ENCODE measurements around the gene NFATC2.
"Not testable (repeated sequence)": the region's sequence is repeated elsewhere in the genome, so short reads cannot be mapped to it uniquely, and the experiment has no call there.

Gene NFATC2

GRCh38 chr20:51352791-51353190, 189.7 kb downstream of the NFATC2 start:
- no peak overlapping the region for H3K27ac ChIP-seq
- DNase-seq (ENCODE audit: low read depth, low spot score) = no peak

- DNase-seq (ENCODE audit: low read depth, low spot score) = no peak
- H3K27ac ChIP-seq = peak overlapping the region; percentile 36
Measured at GRCh38 chr20:51350941-51351631, 191.4 kb downstream of the NFATC2 start.

- no peak overlapping the region for H3K27ac ChIP-seq
- DNase-seq (ENCODE audit: low read depth, low spot score) = no peak
Measured at GRCh38 chr20:51348876-51349275, 193.6 kb downstream of the NFATC2 start.

DNA sequence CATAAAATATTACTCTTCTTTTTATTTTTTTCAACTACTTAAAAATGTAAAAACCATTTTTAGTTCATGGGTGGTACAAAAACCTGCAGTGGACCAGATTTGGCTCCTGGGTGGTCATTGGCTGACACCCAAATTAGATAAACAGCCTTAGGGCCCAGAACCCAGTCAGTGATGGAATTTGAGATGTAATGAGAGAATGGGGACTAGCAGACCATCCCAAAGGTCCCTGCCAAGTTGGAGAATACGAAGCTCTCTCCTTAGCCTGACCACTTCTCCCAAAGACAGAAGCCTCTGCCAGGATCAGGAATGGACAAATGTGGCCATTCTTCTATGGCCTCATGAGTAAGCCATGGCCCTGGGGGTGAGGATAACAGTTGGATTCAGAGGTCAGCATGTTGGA, 194.7 kb downstream of the NFATC2 start:
- no peak overlapping the region for H3K27ac ChIP-seq
- no peak for DNase-seq (ENCODE audit: low read depth, low spot score)

- peak; percentile 33 for DNase-seq (ENCODE audit: low read depth, low spot score)
- H3K27ac ChIP-seq = no peak overlapping the region
Measured at GRCh38 chr20:51346686-51347485, 195.6 kb downstream of the NFATC2 start.

DNA sequence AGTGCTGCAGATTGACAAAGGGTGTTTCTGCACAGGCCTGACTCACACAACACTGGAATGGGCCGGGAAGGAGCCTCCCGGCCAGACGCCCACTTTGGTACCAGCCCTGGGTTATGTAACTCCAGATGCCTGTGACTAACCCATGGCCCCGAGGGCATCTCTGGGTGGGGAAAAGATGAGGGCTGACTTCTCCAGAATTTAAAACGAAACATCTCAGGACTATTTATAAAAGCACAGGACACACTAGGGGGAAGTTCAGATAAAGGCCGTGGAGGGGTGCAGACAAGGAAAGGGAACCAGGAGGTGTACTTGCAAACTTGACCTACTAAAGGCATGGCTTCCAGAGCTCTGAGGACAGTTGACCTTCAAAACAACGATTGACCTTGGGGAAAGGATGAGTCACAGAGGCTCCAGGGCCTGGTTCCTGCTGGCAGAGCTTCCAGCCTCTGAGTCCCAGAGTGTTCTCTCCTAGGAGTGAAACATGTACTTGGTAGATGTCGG, 196.9 kb downstream of the NFATC2 start:
- no peak for DNase-seq (ENCODE audit: low read depth, low spot score)
- H3K27ac ChIP-seq = no peak overlapping the region

DNA sequence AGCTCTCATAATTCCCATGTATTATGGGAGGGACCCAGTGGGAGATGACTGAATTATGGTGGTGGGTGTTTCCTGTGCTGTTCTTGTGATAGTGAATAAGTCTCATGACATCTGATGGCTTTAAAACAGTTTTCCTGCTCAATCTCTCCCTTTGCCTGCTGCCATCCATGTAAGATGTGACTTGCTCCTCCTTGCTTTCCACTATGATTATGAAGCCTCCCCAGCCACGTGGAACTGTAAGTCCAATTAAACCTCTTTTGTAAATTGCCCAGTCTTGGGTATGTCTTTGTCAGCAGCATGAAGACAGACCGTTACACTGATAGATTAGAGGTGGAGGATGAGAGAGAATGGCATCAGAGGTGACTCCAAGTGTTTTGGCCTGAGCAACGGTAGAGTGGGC, 198.7 kb downstream of the NFATC2 start:
- H3K27ac ChIP-seq; DNase-seq (ENCODE audit: low read depth, low spot score): not testable (repeated sequence)

DNA sequence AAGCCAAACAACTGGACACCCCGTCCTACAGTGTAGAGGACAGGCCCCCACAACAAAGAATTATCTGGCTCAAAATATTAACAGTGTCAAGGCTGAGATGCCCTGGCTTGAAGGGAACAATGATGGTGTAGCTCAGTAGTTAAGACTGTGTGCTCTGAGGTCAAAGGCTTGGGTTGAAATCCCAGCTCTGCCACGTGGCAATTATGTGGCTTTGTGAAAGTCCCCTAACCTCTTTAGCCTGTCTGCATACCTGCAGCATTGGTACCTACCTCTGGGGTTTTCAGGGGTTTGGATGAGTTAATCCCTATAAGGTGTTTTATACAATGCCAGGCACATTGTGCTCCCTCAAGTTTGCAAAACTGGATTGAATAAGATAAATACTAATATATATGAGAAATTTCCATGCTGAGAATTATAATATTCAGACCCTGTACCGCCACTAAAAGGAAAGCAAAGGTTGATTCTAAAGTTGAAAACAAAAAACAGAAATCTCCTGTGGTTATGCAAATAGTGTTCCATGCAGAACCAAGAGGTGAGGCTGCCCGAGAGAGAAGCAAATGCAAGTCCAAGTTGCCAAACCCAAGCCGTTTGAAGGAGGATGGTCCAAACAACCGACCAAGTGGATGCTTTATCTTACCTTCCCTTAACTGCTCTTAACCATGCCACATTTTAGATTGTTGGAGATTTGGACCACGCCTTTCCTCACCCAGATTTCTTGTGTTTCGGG, 199.8 kb downstream of the NFATC2 start:
- no peak overlapping the region for H3K27ac ChIP-seq
- DNase-seq (ENCODE audit: low read depth, low spot score) = no peak

DNA sequence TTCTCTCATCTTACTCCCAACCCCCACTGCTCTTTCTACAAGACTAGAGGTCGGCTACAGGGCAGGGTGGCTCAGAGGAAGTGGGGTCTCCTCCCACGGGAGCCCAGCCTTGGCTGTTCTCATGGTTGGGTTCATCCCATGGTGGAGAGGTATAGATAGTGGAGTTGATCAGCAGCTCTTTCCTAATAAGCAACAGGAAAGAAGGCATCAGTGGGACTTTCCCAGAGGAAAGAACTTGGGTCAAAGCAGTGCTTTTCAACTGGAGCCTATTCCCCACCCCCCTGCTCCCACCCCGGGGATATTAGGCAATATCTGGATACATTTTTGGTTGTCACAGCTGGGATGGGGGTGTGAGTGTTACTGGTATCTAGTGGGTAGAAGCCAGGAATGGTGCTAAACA, 200.9 kb downstream of the NFATC2 start:
- H3K27ac ChIP-seq = no peak overlapping the region

DNA sequence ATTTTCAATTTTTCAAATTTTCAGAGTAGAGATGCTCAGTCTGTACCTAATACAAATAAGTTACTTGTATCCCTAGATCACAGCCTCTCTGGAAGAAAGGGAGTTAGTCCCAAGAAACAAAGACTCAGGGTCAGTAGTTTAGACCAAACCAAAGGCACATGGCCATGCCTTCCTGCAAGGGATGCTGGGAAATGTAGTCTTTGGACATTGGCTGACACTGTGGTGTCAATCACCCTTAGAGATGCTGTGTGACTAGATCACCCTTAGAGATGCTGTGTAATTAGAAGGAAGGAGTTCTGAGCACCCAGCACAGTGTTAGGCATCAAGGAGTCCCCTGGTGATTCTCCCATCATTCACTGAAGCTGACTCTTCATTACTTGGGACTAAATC, 202.1 kb downstream of the NFATC2 start:
- DNase-seq (ENCODE audit: low read depth, low spot score) = no peak
- no peak overlapping the region for H3K27ac ChIP-seq

More for the DNA sequence above, 200.9 kb downstream of the NFATC2 start:
- no peak for DNase-seq (ENCODE audit: low read depth, low spot score)

DNA sequence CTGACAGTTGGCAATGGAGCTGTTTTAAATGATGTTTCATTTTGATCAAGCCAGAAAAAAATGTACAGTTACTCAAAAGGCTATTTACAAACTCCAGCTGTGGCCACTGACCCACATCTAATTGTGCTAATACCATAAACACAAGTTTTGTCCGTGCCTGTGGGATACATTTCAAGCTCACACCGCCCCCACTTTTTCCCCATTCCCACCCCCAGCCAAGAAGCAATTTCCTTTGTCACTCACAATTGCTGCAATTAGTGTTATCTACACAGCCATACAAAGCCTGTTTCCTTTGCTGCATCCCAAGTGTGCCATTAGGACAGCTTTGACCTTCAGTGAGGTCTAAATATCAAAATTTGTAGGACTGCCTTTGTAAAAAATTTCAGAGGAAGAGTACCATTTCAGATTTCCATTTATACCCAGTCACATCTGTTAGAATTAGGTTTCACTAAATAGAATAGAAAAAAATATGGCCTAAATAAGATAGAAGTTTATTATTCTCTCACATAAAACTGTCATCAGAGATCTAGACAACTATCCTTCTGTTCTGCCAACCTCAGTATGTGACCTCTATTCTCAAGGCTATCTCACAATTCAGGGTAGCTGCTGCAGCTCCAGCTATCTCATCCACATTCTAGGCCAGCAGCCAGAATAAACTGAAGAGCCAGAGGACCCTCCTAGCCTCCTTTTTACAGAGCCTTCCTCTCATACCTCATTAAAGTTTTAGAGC, 202.6 kb downstream of the NFATC2 start:
- DNase-seq (ENCODE audit: low read depth, low spot score) = no peak
- peak overlapping the region; percentile 71 for H3K27ac ChIP-seq

DNA sequence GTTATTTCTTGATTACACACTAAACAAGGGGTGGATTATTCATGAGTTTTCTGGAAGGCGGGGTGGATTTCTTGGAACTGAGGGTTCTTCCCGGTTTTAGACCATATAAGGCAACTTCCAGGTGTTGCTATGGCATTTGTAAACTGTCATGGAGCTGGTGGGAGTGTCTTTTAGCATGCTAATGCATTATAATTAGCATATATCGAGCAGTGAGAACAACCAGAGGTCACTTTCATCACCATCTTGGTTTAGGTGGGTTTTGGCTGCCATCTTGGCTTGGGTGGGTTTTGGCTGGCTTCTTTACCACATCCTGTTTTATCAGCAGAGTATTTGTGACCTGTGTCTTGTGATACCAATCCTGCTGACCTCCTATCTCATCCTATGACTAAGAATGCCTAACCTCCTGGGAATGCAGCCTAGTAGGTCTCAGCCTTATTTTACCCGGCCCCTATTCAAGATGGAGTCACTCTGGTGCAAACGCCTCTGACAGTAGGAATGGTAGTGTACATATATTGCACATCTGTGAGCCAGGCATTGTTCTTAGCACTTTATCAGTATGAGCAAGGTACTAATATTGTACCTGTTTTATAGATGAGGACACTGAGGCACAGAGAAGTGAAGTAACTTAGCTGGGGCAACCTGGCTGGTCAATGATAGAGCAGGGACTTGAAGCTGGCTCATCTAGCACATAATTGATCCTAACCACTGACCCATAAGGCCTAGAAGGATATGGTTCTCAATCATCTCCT, 203.7 kb downstream of the NFATC2 start:
- peak overlapping the region; percentile 71 for H3K27ac ChIP-seq
- DNase-seq (ENCODE audit: low read depth, low spot score) = no peak

DNA sequence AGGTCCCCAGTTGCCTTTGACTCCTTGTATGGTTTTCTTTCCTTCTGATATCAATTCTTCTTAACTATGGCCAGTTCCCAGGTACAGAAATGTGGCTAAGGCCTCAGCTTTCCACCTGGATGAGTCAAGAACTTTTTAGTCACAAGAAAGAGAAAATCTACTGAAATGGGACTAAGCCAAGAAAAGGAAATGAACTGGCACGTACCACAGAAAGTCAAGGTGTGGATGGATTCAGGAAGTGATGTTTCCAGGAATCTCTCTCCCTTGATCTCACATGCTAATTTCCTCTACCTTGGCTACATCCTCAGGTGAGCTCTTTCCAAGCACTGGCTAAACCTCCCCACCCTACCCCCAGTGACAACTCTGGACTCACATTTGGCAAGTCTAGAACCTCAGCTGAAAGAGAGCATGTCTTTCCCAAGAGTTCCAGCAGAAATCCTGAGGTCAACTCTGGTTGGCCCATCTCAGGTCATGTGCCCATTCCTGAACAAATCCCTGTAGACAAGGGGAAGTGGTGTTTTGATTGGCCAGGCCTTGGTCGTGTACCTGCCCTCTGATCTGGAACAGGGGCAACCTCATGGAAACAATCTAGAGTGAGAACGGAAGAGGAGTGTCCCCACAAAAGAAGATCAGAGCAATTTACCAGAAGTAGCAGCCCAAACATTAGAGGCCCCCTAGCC, 205.3 kb downstream of the NFATC2 start:
- peak overlapping the region; percentile 71 for H3K27ac ChIP-seq

More for the DNA sequence above, 205.3 kb downstream of the NFATC2 start:
- no peak for DNase-seq (ENCODE audit: low read depth, low spot score)

Measured in epithelial cell of prostate (primary cell).